ENCODE data around the gene PPP1R1C.

PPP1R1C gene

DNA sequence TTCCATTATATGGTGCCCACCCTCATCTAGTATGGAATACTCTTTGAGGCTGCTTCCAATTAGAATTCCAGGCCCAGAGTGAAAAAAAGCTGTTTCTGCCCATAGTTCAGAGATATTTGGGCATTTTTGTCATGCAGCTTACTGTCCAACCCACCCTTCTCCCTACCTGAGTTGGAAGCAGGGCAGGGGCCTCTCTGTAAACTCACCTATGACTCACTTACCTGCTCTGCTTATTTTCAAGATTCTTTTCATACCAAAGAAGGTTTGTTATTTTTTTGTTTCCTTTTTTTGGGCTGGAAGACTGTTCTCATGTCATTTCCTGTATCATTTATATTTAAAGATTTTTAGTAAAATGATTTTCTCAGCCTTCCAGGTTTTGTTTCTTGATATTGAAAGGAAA is 38.4 kb upstream of the PPP1R1C start:
- TF ChIP-seq, protein P1, sequence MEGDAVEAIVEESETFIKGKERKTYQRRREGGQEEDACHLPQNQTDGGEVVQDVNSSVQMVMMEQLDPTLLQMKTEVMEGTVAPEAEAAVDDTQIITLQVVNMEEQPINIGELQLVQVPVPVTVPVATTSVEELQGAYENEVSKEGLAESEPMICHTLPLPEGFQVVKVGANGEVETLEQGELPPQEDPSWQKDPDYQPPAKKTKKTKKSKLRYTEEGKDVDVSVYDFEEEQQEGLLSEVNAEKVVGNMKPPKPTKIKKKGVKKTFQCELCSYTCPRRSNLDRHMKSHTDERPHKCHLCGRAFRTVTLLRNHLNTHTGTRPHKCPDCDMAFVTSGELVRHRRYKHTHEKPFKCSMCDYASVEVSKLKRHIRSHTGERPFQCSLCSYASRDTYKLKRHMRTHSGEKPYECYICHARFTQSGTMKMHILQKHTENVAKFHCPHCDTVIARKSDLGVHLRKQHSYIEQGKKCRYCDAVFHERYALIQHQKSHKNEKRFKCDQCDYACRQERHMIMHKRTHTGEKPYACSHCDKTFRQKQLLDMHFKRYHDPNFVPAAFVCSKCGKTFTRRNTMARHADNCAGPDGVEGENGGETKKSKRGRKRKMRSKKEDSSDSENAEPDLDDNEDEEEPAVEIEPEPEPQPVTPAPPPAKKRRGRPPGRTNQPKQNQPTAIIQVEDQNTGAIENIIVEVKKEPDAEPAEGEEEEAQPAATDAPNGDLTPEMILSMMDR (IDR thresholded peaks at IDR 0.05; ENCODE audit: low read depth, low read length, missing control alignments) = no peak

DNA sequence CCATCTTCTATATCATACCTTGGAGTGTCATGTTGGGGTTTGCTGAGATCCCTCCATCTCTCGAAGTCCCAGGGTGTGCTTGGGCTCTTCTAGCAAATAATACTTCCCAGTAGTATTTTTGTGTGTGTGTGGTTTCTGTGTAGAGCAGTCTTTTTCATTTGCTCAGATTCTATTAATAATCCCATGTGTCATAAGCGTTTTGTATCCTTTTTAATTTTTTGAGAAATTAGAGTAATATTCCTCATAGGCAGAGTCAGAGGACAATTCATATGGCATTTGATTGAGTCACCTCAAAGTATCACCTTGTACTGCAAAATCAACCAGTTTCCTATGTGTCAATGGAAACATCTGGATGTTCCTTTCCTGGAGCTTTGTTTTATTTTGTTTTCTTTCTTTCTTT is 37.4 kb upstream of the PPP1R1C start:
- DNase-seq (ENCODE audit: low read depth) = no peak
- H3K4me3 ChIP-seq (ENCODE audit: low read depth, low read length) = no peak overlapping the region
- TF ChIP-seq, protein P1 (IDR thresholded peaks at IDR 0.05; ENCODE audit: low read depth, low read length, missing control alignments) = no peak

More for the DNA sequence above, 38.4 kb upstream of the PPP1R1C start:
- no peak for DNase-seq (ENCODE audit: low read depth)
- H3K4me3 ChIP-seq (ENCODE audit: low read depth, low read length) = no peak overlapping the region

DNA sequence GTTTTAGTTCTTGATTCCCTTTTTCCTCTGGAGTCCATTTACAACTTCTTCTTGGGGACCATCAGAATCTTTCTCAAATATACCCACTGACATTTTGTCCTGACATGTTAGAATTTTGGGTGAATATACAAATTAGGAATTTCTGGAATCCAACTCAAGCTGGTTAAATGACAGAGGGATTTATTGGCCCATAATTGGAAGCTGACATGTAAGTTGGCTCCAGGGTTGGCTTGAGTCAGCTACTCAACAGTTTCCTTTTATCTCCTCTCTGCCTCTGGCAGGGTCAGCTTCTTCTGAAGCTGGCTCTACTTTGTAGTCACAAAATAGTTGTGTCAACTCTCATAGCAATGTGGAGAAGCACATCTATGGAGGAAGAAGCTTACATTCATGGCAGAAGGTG is 36.6 kb upstream of the PPP1R1C start:
- TF ChIP-seq, protein P1 (IDR thresholded peaks at IDR 0.05; ENCODE audit: low read depth, low read length, missing control alignments) = no peak
- H3K4me3 ChIP-seq (ENCODE audit: low read depth, low read length) = no peak overlapping the region
- DNase-seq (ENCODE audit: low read depth) = no peak

DNA sequence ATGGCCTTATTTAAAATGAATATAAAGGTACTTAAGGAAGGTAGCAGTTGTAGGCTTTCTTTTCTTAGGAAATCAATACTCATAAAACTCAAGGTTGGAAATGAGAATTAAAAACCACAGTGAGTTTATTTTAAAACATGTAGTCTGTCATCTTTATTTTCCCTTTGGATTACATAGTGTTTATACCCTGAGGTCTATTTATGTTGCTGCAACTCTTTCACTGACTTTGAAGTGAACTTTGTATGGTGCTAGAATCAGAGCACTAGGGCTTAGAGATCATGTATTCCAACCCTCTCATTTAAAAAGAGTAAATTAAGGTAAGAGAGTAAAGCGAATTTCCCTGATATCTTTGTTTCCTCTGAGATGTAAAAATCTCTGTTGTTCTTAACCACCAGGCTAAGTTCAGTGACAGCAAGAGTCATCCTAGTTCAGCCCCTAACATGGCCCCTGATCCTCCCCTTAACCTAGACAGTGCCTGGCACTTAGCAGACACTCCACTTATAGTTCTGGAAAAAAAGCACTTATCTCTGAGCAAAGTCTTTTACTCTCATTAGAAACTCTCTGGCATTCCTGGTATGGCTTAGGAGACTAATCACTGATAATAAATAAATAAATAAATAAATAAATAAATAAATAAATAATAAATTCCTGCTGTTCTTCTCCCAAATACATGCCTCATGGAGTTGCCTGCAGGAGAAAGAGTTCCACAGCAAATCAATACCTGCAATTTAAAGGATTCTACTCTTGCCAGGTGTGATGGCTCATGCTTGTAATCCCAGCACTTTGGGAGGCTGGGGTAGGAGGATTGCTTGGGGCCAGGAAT is 33.0 kb upstream of the PPP1R1C start:
- DNase-seq (ENCODE audit: low read depth) = no peak
- TF ChIP-seq, protein P1 (IDR thresholded peaks at IDR 0.05; ENCODE audit: low read depth, low read length, missing control alignments) = no peak
- no peak overlapping the region for H3K4me3 ChIP-seq (ENCODE audit: low read depth, low read length)

DNA sequence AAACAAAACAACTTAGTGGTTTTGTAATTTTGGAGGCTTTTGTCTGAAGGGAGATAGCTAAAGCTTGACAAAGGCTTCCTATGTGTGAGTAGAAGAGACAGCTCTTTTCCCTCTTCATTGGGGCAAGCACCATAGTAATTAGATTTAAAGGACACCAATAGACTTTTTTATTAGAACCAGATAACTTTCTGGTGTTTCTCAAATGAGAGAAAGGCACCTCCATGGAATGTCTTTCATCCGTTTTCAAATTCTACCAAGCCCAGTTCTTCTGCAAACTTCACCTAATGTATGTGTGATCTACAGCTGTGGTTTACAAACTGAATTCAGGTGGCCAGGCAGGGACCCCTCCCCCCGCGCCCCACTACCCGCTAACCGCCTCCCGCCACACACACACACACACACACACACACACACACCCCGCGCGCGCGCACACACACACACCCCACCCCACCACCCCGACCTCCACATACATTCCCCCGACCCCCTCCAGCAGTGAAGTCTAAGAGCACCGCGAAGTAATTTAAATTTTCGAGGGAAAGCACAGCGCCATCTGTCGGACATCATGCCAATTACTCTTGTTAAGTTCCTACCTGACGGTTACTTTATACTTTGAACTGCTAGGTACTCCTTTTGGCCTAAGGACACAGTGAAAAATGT is 31.6 kb upstream of the PPP1R1C start:
- no peak overlapping the region for H3K4me3 ChIP-seq (ENCODE audit: low read depth, low read length)
- TF ChIP-seq, protein P1 (IDR thresholded peaks at IDR 0.05; ENCODE audit: low read depth, low read length, missing control alignments) = peak; percentile 73
- DNase-seq (ENCODE audit: low read depth) = peak; percentile 22

DNA sequence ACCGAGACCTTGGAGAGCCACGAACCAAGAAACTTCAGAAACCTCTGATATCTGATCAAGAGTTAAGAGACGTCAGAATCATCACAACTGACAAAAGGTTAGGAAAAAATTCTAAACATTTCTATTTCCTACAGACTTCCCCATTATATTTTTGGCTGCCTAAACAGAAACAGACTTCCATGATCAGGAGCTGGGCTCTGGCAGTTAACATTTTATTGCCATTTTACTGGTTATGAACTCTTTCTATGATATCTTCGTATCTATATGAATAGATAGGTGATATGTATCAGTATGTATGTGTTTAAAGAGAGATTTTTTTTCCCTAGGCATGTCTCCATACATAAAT is 31.1 kb upstream of the PPP1R1C start:
- no peak overlapping the region for H3K4me3 ChIP-seq (ENCODE audit: low read depth, low read length)
- no peak for DNase-seq (ENCODE audit: low read depth)
- TF ChIP-seq, protein P1 (IDR thresholded peaks at IDR 0.05; ENCODE audit: low read depth, low read length, missing control alignments) = no peak

Measured in GM12864 (cell line).